NOMO-1 (cell line): ENCODE results near the gene ZNF667.

ENCODE experiments used
- DNase-seq, 2 experiments: peaks; one replicate each; lab custom pipeline; 2025; ENCODE audit not compliant: unreplicated experiment in 2 of 2; lab: John Stamatoyannopoulos, UW

The ZNF667 gene

DNA sequence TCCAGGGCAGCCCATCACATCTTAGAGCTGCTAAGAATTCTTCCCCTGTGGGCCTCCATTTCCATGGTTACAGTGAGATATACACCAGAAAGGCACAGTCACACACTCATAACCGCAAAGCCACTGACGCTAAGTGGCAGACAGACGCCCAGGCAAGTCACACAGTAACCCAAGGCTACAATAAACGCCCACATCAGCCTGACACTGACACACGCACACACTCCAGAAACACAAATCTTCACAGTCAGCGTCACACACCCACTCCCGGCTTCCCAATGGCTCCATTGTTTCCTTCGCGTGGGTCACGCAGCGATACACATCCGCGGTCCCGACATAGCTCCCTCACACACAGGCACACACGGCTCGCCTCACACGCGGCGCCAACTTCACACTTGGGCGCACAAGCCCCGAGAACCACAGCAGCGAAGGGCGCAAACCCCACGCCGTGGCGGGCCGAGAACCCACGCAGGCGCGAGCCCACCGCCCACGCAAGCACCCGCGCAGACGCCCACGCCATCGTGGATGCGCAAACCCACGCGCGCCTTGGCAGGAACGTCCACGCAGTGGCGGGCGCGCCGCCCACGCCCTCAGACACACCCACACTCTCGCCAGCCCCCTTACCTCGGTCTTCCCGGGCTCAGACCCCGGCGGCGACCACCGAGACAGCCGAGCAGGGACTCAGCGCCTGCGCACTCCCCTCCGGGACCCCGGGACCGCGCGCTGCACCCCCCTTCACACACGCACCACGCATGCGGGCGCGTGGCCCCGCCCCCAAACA is at the start of gene ZNF667:
Gene ZNF667, minus strand, starts transcription at position 695 of the 778 bp plus-strand sequence. CDS start 14,975 bp downstream, outside the sequence.
- DNase-seq, result no peak

DNA sequence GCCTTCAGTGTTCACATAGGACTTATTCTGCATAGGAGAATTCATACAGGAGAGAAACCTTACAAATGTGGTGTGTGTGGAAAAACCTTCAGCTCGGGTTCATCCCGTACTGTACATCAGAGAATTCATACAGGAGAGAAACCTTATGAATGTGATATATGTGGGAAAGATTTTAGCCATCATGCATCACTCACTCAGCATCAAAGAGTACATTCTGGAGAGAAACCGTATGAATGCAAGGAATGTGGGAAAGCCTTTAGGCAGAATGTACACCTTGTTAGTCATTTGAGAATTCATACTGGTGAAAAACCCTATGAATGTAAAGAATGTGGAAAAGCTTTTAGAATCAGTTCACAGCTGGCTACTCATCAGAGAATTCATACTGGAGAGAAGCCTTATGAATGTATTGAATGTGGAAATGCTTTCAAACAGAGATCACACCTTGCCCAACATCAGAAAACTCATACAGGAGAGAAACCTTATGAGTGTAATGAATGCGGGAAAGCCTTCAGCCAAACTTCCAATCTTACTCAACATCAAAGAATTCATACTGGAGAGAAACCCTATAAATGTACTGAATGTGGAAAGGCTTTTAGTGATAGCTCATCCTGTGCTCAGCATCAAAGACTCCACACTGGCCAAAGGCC is 48.2 kb upstream of the ZNF667 start:
- no peak for DNase-seq

DNA sequence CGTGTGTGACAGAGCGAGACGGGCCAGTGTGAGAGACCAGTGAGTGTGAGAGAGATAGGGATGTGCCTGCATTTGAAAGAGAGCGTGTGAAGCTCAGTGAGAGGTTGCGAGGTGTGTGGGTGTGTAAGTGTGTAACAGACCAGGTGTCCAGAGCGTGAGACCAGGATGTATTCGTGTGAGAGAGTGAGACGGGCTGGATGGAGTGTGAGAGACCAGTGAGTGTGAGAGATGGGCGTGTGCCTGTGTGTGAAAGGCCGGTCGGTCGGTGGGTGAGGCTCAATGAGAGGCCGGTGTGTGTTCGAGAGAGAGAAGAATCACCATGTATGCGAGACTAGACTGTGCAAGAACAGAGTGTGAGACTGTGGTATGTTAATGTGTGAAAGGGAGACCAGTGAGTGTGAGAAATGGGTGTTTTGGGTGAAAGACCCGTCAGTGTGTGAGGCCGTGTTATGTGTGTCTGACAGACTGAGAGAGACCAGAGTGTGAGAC is 31.2 kb upstream of the ZNF667 start:
- DNase-seq, result no peak

DNA sequence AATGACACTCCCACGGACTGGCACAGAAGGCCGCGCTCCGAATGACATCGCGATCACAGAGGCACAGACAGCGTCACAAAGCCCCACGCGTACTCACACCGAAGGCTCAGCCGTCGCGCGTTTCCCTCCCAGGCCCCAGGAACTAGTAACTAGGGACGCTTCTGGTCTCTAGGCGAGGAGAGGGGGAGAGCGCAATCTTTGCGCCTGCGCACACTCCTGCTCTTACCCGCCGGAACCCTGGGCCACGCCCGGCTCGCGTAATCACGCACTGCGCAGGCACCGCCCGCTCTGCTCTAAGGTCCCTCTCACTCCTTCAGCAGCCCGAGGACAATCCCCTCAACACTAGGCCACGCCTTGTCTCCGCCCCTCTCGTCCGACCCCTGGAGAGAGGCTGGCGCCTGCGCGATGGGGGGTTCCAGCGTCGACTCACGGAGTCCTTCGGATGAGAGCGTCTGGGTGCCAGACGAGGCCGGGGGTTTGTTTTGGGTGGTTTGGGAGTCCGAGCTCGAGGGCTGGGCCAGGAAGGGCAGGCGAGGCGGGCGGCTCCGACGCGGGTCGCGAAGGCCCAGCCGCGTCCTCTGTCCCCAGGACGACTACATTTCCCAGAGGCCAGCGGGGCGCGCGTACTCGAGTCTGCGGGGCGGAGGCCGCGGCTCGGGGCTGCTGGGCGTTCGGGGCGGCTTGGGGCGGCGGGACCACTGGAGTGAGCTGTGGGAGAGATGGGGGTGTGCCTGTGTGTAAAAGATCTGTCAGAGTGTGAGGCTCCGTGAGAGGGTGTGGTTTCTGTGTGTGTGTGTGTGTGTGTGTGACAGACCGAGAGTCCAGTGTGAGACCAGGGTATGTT is 30.5 kb upstream of the ZNF667 start, which contains the start of gene ZNF471:
Gene ZNF471, plus strand, starts transcription at position 410 of the 844 bp plus-strand sequence. CDS start 3,717 bp downstream, outside the sequence.
- DNase-seq, result no peak

DNA sequence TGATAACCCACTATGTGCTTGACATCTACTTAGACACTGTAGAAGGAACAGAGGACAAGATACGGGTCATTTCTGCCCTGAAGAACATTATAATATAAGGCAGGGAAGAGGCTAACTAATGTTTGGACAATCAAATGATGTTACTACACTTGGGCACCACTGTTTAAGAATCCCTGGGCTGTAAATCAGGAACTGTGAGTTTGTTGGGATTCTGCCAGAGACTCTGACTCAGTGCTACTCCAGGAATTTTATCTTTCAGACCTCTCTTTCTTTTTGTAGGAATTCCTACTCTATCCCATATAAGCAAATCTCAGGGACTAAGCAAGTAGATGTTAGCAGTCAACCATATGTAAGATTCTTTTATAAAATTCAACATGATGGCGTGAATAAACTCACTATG is 27.4 kb upstream of the ZNF667 start:
- no peak for DNase-seq

DNA sequence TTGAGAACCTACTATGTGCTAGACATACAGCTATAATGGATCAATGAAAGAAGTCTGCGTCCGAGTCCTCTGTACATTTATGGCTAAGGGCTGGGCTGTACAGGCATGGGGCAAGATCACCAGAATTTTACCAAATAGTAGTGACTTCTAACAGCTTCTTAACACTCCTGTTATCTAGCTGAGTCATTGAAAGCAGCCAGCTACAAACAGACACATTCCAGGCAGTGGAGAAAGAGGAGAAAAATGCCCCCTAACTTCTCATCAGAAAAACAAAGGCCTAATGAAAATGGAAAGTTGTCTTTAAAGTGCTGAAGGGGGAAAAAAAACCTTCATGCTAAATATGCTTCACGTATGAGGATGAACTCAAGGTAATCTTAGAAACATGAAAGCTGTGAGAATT is 14.3 kb upstream of the ZNF667 start:
- DNase-seq, result no peak

DNA sequence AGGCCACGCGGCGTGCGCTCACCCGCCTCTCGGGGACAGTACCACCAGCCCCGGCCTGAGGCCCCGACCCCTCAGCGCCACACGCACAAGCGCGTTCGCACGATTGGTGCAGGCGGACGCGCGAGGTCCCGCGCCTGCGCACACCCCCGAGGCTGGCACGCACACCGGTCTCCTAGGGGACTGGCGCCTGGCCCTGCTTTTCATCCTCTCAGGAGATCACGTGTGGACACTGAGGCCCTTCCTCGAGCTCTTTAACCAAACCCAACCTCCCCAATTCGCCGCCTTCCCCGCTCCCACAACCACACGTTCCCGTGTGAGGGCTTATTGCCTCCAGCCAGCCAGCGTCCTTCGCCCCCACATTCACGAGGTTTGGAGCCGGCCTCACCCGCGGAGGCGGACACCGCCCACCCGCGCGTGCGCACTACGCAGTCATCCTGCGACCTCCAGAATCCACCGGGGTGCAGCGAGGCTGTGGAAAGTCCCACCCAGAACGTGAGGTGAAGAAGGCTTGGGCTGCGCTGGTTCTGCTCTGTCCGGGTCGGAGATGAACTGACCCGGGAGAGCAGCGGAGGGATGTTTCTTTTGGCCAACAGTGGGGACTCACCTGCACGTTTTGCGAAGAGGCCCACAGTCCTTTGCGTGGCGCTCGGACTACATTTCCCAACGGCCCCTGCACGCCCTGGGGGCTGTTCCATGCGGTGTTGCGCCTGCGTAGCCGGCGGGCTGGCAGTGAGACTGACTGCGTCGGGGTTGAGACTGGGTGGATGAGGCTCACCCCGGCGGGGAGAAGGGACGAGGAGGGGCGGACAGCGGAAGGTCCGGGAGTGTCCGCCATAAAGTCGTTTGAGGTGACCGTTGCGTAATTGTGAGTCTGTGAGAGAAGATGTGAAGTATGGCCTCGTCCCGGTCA is 539 bp upstream of the ZNF667 start:
- no peak for DNase-seq

DNA sequence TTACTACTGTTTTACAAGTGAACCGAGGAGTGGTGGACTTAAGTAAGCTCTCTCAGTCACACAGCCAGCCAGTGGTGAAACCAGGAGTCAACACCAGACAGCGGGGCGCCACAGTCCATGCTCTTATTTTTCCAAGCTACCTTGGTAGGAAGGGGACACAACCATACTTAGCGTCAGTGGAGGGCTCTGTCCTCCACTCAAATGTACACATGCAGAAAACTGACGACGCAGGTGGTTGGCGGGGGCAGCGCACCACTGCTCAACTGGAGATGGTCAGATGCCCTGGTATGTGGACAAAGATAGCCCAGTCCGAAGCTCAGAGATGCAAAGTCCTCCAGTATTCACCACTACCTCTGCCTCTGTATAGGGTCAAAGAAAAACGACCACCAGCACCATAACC is 1.1 kb downstream of the ZNF667 start:
- no peak for DNase-seq

DNA sequence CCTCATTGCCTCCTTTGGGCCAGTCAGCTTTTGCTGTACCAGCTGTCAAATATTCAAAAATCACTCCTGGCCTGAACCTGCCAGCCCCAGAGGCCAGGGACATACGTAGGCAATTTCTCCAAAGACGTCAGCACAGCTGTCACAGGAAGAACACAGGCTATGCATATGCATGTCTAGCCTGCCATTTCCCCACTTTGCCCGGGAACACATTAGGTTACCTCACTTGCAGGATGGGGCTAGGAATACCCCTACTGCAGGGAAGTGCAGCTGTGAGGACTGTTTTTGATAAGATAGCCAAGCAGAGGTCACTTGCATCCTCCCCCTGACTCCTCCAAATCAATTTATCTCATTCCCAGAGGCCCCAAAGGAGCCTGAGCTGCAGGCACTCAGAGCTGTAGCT is 2.8 kb downstream of the ZNF667 start:
- no peak for DNase-seq

DNA sequence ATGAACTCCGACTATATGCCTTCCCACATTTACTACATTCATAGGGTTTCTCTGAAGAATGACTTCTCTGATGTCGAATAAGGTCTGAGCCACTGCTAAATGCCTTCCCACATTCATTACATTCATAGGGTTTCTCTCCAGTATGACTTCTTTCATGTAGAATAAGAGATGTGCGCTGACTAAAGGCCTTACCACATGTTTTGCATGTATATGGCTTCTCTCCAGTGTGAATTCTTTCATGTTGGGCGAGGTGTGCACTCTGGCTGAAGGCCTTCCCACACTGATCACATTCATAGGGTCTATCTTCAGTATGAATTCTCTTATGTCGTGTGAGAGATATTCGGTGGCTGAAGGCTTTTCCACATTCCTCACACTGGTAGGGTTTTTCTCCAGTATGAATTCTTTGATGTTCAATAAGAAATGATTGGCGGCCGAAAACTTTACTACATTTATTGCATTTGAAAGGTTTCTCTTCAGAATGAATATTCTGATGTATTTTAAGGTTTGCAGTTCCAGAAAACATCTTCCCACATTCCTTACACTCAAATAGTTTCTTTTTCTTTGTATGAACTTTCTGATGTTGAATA is 35.8 kb downstream of the ZNF667 start:
- no peak for DNase-seq

DNA sequence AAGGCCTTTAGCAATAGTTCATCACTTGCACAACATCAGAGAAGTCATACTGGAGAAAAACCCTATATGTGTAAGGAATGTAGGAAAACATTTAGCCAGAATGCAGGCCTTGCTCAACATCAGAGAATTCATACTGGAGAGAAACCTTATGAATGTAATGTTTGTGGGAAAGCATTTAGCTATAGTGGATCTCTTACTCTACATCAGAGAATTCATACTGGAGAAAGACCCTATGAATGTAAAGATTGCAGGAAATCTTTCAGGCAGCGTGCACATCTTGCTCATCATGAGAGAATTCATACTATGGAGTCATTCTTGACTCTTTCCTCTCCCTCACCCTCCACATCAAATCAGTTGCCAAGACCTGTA is 53.2 kb downstream of the ZNF667 start:
- DNase-seq, result no peak

DNA sequence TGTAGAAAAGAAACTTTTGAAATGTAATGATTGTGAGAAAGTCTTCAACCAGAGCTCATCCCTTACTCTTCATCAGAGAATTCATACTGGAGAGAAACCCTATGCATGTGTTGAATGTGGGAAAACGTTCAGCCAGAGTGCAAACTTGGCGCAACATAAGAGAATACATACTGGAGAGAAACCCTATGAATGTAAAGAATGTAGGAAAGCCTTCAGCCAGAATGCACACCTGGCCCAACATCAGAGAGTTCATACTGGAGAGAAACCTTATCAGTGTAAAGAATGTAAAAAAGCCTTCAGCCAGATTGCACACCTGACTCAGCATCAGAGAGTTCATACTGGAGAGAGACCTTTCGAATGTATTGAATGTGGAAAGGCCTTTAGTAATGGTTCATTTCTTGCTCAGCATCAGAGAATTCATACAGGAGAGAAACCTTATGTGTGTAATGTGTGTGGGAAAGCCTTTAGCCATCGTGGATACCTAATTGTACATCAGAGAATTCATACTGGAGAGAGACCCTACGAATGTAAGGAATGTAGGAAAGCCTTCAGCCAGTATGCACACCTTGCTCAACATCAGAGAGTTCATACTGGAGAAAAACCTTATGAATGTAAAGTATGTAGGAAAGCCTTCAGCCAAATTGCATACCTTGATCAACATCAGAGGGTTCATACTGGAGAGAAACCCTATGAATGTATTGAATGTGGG is 53.7 kb downstream of the ZNF667 start:
- DNase-seq, result no peak

DNA sequence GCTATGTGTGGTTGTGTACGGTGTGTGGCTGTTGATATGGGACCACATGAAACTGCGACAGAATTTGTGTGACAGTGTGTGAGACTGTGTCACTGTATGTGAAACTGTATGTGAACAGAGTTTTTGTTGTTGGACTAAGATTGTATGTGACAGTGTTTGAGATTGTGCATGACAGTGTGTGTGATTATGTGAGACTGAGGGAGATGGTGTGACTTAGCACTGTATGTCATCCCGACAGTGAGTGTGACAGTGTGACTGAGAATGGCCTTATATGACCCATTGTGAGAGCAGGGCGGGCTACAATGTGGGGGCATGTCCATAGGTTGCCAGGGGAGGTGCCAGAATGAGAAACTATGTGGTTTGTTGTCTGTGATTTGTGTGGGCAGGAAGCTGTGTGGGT is 72.1 kb downstream of the ZNF667 start:
- DNase-seq, result no peak

DNA sequence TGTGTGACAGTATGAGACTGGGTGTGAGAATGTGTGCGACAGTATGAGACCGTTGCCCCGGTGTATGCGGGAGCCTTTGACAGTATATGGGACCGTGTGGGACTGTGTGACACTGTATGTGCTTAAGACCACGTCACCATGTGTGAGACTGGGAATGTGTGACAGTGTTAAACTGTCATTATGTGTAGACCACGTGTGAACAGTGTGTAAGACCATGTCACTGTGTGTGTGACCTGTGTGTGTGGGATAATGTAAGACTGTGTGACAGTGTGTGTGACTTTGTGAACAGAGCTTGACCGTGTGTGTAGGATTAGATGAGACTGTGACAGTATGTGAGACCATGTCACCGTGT is 72.5 kb downstream of the ZNF667 start:
- DNase-seq, result no peak

DNA sequence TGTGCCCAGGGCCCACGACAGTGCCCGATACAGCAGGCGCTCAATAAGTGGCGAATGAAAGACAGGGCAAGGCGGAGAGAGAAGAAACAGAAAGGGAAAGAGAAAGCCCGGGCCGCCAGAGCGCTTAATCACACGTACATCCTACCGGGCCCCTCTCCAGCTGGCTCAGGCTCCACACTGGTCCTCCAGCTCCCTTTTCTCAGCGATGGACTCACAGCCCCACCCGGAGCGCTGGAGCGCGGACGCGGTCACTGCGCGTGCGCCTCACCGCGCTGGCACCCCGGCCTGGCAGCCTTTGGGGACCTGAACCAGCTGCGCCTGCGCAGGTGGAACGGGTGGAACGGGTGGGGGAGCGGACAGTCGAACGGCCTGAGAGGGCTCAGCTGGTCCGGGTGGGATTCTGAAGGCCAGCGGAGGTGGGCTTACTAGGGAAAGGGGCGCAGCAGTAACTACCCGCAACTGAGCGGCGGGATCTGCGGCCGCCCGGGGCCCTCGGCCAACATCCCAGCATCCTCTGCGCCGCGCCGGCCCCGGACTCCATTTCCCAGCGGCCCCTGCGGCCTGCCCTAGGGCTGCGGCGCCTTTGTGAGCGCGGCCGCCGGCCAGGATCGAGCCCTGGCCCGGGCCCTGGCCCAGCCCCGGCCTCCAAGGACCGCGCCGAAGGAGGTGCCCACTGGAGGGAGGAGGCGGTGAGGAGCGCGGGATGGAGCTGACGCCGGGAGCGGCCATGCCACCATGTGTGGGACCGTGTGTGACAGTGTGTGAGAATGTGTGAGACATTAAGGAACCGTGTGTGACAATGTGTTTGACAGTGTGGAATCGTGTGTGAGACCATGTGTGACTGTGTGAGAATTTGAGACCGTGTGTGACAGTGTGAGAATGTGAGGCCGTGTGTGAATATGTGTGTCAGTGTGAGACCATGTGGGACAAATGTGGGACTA is 73.1 kb downstream of the ZNF667 start, which contains the start of gene ZNF583:
Gene ZNF583, plus strand, starts transcription at position 569 of the 941 bp plus-strand sequence. CDS start 2,783 bp downstream, outside the sequence.
- DNase-seq, result peak; percentile 82 to 85

DNA sequence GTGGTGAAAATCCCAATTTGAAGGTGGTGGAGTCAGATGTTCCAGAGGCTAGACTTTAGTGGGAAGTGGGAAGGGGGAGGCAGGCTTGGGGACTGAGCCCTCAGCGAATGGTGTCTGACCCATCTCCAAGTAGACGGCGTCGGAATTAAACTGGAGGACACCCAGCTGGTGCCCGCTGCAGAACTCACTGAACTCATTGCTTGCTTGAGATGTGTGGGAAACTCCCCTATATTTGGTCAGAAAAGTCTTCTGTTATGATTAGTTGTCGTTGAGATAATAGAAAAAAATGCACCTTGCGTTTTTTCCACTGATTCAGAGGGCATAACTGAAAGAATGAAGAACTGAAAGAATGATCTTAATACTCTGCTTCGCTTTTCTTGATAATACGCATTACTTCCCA is 73.9 kb downstream of the ZNF667 start:
- peak in 1 of 2 experiments; percentile 47 for DNase-seq

DNA sequence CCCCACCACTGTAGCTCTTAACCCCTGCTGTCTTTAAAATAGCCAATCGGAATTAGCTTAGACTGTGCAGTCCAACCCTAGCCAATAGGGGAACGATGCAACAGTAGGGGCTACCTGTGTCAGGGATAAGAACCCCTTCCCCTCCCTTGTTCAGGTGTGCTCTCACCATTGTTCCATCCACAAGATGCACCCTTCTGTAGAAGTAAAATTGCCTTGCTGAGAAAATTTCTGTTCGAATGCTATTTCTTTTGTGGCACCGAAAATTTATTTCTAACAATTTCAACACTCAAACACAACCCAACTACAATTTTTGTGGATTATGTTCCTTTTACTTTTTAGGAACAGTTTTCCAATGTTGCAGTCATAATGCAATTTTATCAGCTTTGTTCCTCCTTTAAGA is 76.7 kb downstream of the ZNF667 start:
- DNase-seq, result no peak

DNA sequence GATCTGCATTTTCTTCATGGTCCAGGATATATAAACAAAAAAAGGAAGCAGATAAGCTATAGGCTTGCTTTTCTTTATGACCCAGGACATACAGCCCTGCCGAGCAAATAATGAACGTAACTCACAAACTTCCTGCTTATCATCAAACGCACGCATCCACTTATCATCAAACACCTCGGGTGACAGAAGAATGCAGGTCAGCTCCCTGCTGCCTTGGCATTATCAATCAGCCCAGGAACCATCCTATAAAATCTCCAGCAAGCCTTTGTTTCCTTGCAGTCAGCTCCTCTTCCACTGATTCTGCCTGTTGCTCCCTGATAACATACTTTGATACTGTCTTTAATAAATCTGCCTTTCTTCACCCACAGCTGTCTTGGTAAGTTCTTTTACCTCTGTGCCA is 78.3 kb downstream of the ZNF667 start:
- no peak for DNase-seq
